ENCODE data around the gene LY6G6C. TPM values are rescaled to one million over a fixed set of nuclear protein-coding genes. Genes with fewer than 3 reads are reported as not detected.

The LY6G6C gene
- total RNA-seq, 1 experiment from 2014 or later = 0.80 TPM

DNA sequence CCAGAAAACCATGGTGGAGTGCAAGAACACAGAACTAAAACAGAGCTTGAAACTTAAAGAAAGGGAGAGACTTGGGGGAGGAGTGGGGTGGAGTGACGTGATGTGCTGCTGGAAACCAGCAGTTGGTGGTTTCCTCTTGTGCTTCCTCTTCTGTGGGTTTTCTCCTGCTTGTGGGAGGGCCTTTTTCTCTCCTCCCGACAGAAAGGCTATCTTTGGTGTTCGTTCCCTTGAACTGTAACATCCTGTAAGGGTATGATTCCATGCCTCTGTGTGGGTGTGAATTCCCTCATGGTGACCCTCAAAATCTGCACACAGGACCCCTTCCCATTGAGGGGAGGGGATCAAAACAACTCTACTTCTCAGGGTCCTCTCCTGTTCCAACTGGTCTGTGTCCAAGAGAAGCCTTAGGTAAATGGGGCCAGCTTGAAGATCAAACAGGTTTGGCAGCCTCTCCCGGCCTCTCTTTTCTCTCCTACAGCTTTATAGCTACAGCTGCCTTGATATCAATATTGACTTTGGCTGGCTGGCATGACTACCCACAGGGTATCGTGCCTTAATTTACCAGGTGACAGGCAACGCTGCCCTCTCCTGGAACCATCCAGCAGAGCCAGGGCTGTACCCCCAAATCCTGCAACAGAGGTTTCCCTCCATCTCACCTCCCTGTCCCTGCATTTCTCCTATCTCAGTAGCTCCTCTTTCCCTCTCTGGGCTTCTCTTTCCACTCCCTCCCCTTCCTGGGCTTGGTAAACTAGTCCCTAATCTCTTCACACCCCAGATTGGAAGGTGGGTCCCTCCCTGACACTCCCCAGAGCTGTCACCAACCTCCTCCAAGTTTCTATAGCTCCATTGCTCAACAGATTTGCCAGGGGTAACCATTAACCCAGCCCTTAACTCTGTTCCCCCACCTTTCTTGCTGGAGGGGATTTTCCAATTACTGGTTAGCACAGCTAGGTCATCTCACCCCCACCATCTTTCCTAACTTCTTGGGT is 16.7 kb upstream of the LY6G6C start:
- Histone ChIP-seq H3K4me3 (ENCODE audit: low read depth, low read length, poor library complexity, severe bottlenecking) (peak overlapping the region; percentile 12), H3K36me3 (ENCODE audit: insufficient read depth, low read length, poor library complexity, severe bottlenecking) (peaks cover 33% of the 10 kb centered on the region), H3K9me3 (ENCODE audit: low read depth, low read length, poor library complexity, severe bottlenecking) (no peaks in the 10 kb centered on the region), H3K27ac (ENCODE audit: low read depth, low read length, poor library complexity, severe bottlenecking) (peak overlapping the region; percentile 95), H3K4me1 (ENCODE audit: insufficient read depth, low read length, poor library complexity, severe bottlenecking) (peaks cover 43% of the 10 kb centered on the region), H3K27me3 (replicated peaks; ENCODE audit: insufficient read depth, low read depth, low read length, poor library complexity) (no peaks in the 10 kb centered on the region)
- TF ChIP-seq, protein P1, sequence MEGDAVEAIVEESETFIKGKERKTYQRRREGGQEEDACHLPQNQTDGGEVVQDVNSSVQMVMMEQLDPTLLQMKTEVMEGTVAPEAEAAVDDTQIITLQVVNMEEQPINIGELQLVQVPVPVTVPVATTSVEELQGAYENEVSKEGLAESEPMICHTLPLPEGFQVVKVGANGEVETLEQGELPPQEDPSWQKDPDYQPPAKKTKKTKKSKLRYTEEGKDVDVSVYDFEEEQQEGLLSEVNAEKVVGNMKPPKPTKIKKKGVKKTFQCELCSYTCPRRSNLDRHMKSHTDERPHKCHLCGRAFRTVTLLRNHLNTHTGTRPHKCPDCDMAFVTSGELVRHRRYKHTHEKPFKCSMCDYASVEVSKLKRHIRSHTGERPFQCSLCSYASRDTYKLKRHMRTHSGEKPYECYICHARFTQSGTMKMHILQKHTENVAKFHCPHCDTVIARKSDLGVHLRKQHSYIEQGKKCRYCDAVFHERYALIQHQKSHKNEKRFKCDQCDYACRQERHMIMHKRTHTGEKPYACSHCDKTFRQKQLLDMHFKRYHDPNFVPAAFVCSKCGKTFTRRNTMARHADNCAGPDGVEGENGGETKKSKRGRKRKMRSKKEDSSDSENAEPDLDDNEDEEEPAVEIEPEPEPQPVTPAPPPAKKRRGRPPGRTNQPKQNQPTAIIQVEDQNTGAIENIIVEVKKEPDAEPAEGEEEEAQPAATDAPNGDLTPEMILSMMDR (conservative IDR thresholded peaks at IDR 0.05; ENCODE audit: low read depth, low read length) = peak; percentile 51
- TF ChIP-seq EZH2 (IDR thresholded peaks at IDR 0.05; ENCODE audit: borderline replicate concordance, low read depth, low read length, poor library complexity, severe bottlenecking) = no peak
- DNase-seq (ENCODE audit: low spot score) = peak; percentile 85
- intact Hi-C loops (cut with micrococcal nuclease; ENCODE audit: unreplicated experiment) = loop anchor here (1.0 to 10.0 kb wide), 4 partner anchors 54 to 193 kb away; partner anchors contain the start of genes ATP6V1G2, DDX39B, GPANK1 and NFKBIL1
- no TSS peak for BruUV-seq (replicated peaks)
- CTCF ChIA-PET = no interaction called here
- POLR2A ChIA-PET (ENCODE audit: low non-redundant PET) = interaction anchor here (0.5 kb wide), 1 partner anchor 62 kb away, joined by 6 read pairs; no protein-coding TSS in a partner anchor

DNA sequence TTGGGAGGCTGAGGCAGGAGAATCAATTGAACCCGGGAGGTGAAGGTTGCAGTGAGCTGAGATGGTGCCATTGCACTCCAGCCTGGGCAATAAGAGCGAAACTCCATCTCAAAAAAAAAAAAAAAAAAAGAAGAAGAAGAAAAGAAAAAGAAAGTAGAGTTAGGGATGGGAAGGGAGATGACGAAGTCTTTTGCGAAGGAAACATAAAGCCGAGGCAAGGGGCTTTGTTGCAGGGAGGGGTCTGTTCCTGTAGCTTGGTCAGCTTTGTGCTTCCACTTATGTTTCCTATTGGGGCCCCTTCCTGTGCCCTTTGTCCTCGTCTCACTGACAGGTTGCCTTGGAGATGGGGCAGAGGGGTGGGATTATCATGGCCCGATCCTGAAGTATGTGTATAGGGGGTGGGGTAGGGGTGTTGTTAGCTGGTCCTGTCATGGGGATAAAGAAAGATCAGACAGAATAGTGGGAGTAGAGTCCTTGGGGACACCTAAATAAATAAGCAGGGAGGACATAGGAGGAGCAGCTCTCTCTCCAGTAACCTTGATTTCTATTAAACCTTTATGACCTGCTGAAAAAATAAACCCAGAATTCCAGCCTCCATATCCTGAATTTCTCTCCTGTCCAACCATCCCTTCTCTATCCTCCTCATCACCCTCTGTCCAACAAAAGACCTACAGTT is 15.9 kb upstream of the LY6G6C start:
- peaks cover 43% of the 10 kb centered on the region for H3K4me1 ChIP-seq (ENCODE audit: insufficient read depth, low read length, poor library complexity, severe bottlenecking)
- peak overlapping the region; percentile 95 for H3K27ac ChIP-seq (ENCODE audit: low read depth, low read length, poor library complexity, severe bottlenecking)
- H3K9me3 ChIP-seq (ENCODE audit: low read depth, low read length, poor library complexity, severe bottlenecking) = no peaks in the 10 kb centered on the region
- no peaks in the 10 kb centered on the region for H3K27me3 ChIP-seq (replicated peaks; ENCODE audit: insufficient read depth, low read depth, low read length, poor library complexity)
- BruUV-seq (replicated peaks) = no TSS peak
- TF ChIP-seq EZH2 (IDR thresholded peaks at IDR 0.05; ENCODE audit: borderline replicate concordance, low read depth, low read length, poor library complexity, severe bottlenecking) = no peak
- TF ChIP-seq, protein P1 (conservative IDR thresholded peaks at IDR 0.05; ENCODE audit: low read depth, low read length) = no peak
- H3K4me3 ChIP-seq (ENCODE audit: low read depth, low read length, poor library complexity, severe bottlenecking) = peak overlapping the region; percentile 12
- peaks cover 33% of the 10 kb centered on the region for H3K36me3 ChIP-seq (ENCODE audit: insufficient read depth, low read length, poor library complexity, severe bottlenecking)
- POLR2A ChIA-PET (ENCODE audit: low non-redundant PET) = no interaction called here
- intact Hi-C loops (cut with micrococcal nuclease; ENCODE audit: unreplicated experiment) = loop anchor here (1.0 to 10.0 kb wide), 3 partner anchors 55 to 193 kb away; partner anchors contain the start of genes ATP6V1G2, DDX39B and NFKBIL1
- peak; percentile 40 for DNase-seq (ENCODE audit: low spot score)
- CTCF ChIA-PET = no interaction called here

DNA sequence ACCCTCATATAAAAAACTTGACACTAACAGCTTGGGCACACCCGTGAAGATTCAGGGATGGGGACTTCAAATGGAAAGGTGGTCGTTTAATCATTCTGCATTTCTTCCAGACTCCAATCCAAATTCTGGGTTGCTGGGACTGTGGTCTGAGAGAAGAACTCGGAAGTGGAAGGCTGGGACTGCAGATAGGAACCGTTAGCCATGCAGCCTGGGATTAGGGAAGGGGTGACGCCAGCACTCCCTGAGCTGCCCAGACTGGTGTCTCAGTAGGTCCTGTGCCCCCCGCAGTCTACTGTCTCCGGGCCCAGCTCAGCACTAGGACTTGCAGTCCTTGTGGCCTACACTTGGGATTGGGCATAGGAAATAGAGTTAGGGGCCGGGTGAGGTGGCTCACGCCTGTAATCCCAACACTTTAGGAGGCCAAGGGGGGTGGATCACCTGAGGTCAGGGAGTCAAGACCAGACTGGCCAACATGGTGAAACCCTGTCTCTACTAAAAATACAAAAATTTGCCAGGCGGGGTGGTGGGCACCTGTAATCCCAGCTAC is 15.3 kb upstream of the LY6G6C start:
- no peaks in the 10 kb centered on the region for H3K9me3 ChIP-seq (ENCODE audit: low read depth, low read length, poor library complexity, severe bottlenecking)
- POLR2A ChIA-PET (ENCODE audit: low non-redundant PET) = interaction anchor here (0.5 to 0.7 kb wide), 2 partner anchors 91 to 1053 kb away, joined by 3 read pairs; partner anchors contain the start of gene HSPA1B
- no TSS peak for BruUV-seq (replicated peaks)
- no peaks in the 10 kb centered on the region for H3K27me3 ChIP-seq (replicated peaks; ENCODE audit: insufficient read depth, low read depth, low read length, poor library complexity)
- DNase-seq (ENCODE audit: low spot score) = no peak
- TF ChIP-seq, protein P1 (conservative IDR thresholded peaks at IDR 0.05; ENCODE audit: low read depth, low read length) = no peak
- TF ChIP-seq EZH2 (IDR thresholded peaks at IDR 0.05; ENCODE audit: borderline replicate concordance, low read depth, low read length, poor library complexity, severe bottlenecking) = no peak
- peak overlapping the region; percentile 95 for H3K27ac ChIP-seq (ENCODE audit: low read depth, low read length, poor library complexity, severe bottlenecking)
- intact Hi-C loops (cut with micrococcal nuclease; ENCODE audit: unreplicated experiment) = loop anchor here (1.0 to 10.0 kb wide), 3 partner anchors 55 to 192 kb away; partner anchors contain the start of genes ATP6V1G2, DDX39B and NFKBIL1
- CTCF ChIA-PET = interaction anchor here (1.5 kb wide), 1 partner anchor 54 kb away, joined by 4 read pairs; no protein-coding TSS in a partner anchor
- peaks cover 43% of the 10 kb centered on the region for H3K4me1 ChIP-seq (ENCODE audit: insufficient read depth, low read length, poor library complexity, severe bottlenecking)
- peak overlapping the region; percentile 77 for H3K4me3 ChIP-seq (ENCODE audit: low read depth, low read length, poor library complexity, severe bottlenecking)
- peaks cover 33% of the 10 kb centered on the region for H3K36me3 ChIP-seq (ENCODE audit: insufficient read depth, low read length, poor library complexity, severe bottlenecking)
